ENCODE measurements around the gene PDE4DIP.
"Not testable (repeated sequence)": the region's sequence is repeated elsewhere in the genome, so short reads cannot be mapped to it uniquely, and the experiment has no call there.

GRCh38 chr1:148808268-148808928, 35.8 kb upstream of the PDE4DIP start:
- not testable (repeated sequence) for TF ChIP-seq CTCF (IDR thresholded peaks at IDR 0.05 in 4 of 5, conservative IDR thresholded peaks at IDR 0.05 in 1 of 5); POLR2A (IDR thresholded peaks at IDR 0.05)
